Measurements from ENCODE around the gene GNAO1. TPM values are rescaled to one million over a fixed set of nuclear protein-coding genes. Genes with fewer than 3 reads are reported as not detected.

The GNAO1 gene
- polyA plus RNA-seq, 1 donor from 2014 or later = 31.5 TPM

- Histone ChIP-seq H3K27me3 (ENCODE audit: insufficient read depth, low read depth, low read length) (no peaks in the 10 kb centered on the region), H3K9me3 (ENCODE audit: low read length) (no peaks in the 10 kb centered on the region), H2AFZ (ENCODE audit: low read depth, low read length) (no peak overlapping the region), H3K9me2 (ENCODE audit: insufficient read depth, low read length) (no peaks in the 10 kb centered on the region), H3K36me3 (ENCODE audit: insufficient read depth, low read length) (no peaks in the 10 kb centered on the region), H4K20me1 (ENCODE audit: insufficient read depth) (peaks cover 24% of the 10 kb centered on the region), H3K79me2 (replicated peaks; ENCODE audit: insufficient read depth, low read length) (peaks cover 39% of the 10 kb centered on the region), H3K9ac (ENCODE audit: low read length) (no peak overlapping the region), H3K4me3 (ENCODE audit: low read length) (no peak overlapping the region), H3F3A (ENCODE audit: insufficient read depth, low read length, poor library complexity, severe bottlenecking) (no peaks in the 10 kb centered on the region), H3K4me2 (ENCODE audit: low read length) (no peak overlapping the region), H3K27ac (ENCODE audit: low read length) (no peak overlapping the region)
- TF ChIP-seq EP300 (conservative IDR thresholded peaks at IDR 0.05; ENCODE audit: poor library complexity, severe bottlenecking) (no peak), MXI1 (conservative IDR thresholded peaks at IDR 0.05; ENCODE audit: poor library complexity, severe bottlenecking) (no peak), REST (IDR thresholded peaks at IDR 0.05; ENCODE audit: borderline replicate concordance) (no peak), TAF1 (IDR thresholded peaks at IDR 0.05; ENCODE audit: low read depth) (no peak), RAD21 (conservative IDR thresholded peaks at IDR 0.05) (no peak), SMC3 (conservative IDR thresholded peaks at IDR 0.05; ENCODE audit: poor library complexity) (no peak), POLR2AphosphoS5 (IDR thresholded peaks at IDR 0.05) (no peak), CTCF (IDR thresholded peaks at IDR 0.05; ENCODE audit: poor library complexity, severe bottlenecking) (no peak), EZH2 (IDR thresholded peaks at IDR 0.05; ENCODE audit: borderline replicate concordance, insufficient read depth, low read length, poor library complexity, severe bottlenecking) (no peak)
Measured at GRCh38 chr16:56228476-56228875, 37.2 kb downstream of the GNAO1 start.

- TF ChIP-seq CTCF (IDR thresholded peaks at IDR 0.05; ENCODE audit: poor library complexity, severe bottlenecking) = no peak
- no peak overlapping the region for H3K9ac ChIP-seq (ENCODE audit: low read length)
Measured at GRCh38 chr16:56233795-56234566, 42.7 kb downstream of the GNAO1 start.

More at GRCh38 chr16:56233795-56234566, 42.7 kb downstream of the GNAO1 start:
- Histone ChIP-seq H3K79me2 (replicated peaks; ENCODE audit: insufficient read depth, low read length) (peaks cover 25% of the 10 kb centered on the region), H3K9me2 (ENCODE audit: insufficient read depth, low read length) (no peaks in the 10 kb centered on the region), H3K27me3 (ENCODE audit: insufficient read depth, low read depth, low read length) (no peaks in the 10 kb centered on the region), H4K20me1 (ENCODE audit: insufficient read depth) (peaks cover 14% of the 10 kb centered on the region), H3F3A (ENCODE audit: insufficient read depth, low read length, poor library complexity, severe bottlenecking) (no peaks in the 10 kb centered on the region), H3K9me3 (ENCODE audit: low read length) (no peaks in the 10 kb centered on the region), H3K4me2 (ENCODE audit: low read length) (no peak overlapping the region), H3K36me3 (ENCODE audit: insufficient read depth, low read length) (no peaks in the 10 kb centered on the region), H3K4me3 (ENCODE audit: low read length) (no peak overlapping the region), H2AFZ (ENCODE audit: low read depth, low read length) (no peak overlapping the region), H3K27ac (ENCODE audit: low read length) (no peak overlapping the region)
